Nephron progenitor cell (in vitro differentiated cells): ENCODE measurements around the gene DRC3.

Source experiments
- DNase-seq: peaks from one replicate; pipeline ENCODE4 v3.0.0; 2021
- H3K27ac Mint-ChIP-seq: 2 replicates; pipeline ENCODE4 v1.8.0; 2021; ENCODE audit warnings: mild to moderate bottlenecking, moderate library complexity, mixed read lengths
- H3K27me3 Mint-ChIP-seq: 2 replicates; pipeline ENCODE4 v1.8.0; 2021; ENCODE audit warnings: mild to moderate bottlenecking, low read depth, mixed read lengths; ENCODE audit not compliant: poor library complexity
- H3K36me3 Mint-ChIP-seq: 2 replicates; pipeline ENCODE4 v1.8.0; 2021; ENCODE audit warnings: low read depth, mixed read lengths
- H3K4me1 Mint-ChIP-seq: 2 replicates; pipeline ENCODE4 v1.8.0; 2021; ENCODE audit warnings: mixed read lengths
- H3K4me3 Mint-ChIP-seq: 2 replicates; pipeline ENCODE4 v1.8.0; 2021; ENCODE audit warnings: mild to moderate bottlenecking, moderate library complexity, mixed read lengths
- H3K9me3 Mint-ChIP-seq: 2 replicates; pipeline ENCODE4 v1.8.0; 2021; ENCODE audit warnings: mild to moderate bottlenecking, moderate library complexity, mixed read lengths
- TF ChIP-seq, protein P1 (sequence below): fragments of 200-600 bp; sonication (generic); IDR thresholded peaks from 2 replicates; pipeline ENCODE4 v1.5.0; 2021; ENCODE audit warnings: antibody characterized with exemption

The DRC3 gene

DNA sequence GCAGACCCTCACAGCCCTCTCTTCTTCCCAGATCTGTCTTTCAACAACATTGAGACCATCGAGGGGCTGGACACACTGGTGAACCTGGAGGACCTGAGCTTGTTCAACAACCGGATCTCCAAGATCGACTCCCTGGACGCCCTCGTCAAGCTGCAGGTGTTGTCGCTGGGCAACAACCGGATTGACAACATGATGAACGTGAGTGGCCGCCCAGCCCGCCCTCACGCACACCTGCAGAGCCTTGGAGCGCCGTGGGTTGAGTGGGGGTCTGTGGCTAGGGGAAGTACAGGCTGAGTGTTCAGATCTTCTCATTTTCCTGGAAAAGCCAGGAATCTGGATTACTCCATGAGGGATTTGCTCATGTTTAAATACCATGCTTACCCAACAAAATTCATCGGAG is 15.2 kb downstream of the DRC3 start:
- H3K27me3 Mint-ChIP-seq, result peaks cover 7% of the 10 kb centered on the region
- H3K4me1 Mint-ChIP-seq, result peaks cover 13% of the 10 kb centered on the region
- H3K9me3 Mint-ChIP-seq, result no peaks in the 10 kb centered on the region
- no peak for DNase-seq
- TF ChIP-seq, protein P1, sequence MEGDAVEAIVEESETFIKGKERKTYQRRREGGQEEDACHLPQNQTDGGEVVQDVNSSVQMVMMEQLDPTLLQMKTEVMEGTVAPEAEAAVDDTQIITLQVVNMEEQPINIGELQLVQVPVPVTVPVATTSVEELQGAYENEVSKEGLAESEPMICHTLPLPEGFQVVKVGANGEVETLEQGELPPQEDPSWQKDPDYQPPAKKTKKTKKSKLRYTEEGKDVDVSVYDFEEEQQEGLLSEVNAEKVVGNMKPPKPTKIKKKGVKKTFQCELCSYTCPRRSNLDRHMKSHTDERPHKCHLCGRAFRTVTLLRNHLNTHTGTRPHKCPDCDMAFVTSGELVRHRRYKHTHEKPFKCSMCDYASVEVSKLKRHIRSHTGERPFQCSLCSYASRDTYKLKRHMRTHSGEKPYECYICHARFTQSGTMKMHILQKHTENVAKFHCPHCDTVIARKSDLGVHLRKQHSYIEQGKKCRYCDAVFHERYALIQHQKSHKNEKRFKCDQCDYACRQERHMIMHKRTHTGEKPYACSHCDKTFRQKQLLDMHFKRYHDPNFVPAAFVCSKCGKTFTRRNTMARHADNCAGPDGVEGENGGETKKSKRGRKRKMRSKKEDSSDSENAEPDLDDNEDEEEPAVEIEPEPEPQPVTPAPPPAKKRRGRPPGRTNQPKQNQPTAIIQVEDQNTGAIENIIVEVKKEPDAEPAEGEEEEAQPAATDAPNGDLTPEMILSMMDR, result no peak
- no peak overlapping the region for H3K27ac Mint-ChIP-seq
- H3K36me3 Mint-ChIP-seq, result no peaks in the 10 kb centered on the region
- H3K4me3 Mint-ChIP-seq, result no peak overlapping the region

DNA sequence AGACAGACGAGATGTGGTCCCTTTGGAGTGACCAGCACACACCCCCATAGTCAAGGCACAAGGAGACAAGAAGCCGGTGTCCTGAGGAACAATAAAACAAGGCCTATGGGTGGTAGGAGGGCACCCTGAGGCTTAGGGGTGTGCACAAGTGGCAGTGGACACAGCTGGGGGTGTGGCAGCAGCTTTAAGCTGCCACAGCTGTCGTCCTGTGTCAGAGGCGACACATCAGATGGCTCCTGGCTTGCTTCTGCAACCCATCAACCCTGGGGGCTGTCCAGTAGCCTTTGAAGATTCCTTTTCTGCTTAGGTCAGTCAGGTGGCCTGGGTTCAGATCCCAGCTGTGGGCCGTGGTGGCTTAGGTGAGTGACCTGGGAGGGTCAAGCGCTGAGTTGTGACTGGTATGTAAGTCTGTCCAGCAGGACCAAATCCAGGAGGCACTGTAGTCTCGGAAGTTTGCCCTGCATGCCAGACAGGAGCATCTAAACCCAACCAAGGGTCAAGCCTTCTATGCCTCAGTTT is 15.8 kb downstream of the DRC3 start:
- DNase-seq, result no peak
- no peaks in the 10 kb centered on the region for H3K9me3 Mint-ChIP-seq
- no peak overlapping the region for H3K4me3 Mint-ChIP-seq
- H3K27ac Mint-ChIP-seq, result no peak overlapping the region
- TF ChIP-seq, protein P1, result no peak
- no peaks in the 10 kb centered on the region for H3K36me3 Mint-ChIP-seq
- peaks cover 7% of the 10 kb centered on the region for H3K27me3 Mint-ChIP-seq
- peaks cover 13% of the 10 kb centered on the region for H3K4me1 Mint-ChIP-seq

DNA sequence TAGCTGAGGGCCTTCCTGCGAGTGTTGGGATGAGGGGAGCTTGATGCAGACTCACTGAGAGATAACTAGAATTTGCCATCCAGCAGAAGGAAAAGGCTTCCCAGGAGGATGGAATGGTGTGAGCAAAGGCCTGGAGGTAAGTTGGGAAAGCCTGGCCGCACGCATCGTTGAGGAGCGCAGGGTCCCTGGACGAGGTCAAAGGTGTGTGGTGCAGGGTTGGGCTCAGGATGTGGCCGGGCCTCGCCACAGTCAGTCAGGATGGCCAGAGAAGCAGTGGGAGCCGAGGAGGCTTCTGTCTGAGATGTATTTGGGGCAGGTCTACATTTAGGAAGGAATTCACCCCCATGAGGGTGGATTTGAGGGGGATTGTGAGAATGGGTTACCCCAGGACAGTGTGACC is 16.4 kb downstream of the DRC3 start:
- no peaks in the 10 kb centered on the region for H3K9me3 Mint-ChIP-seq
- peaks cover 13% of the 10 kb centered on the region for H3K4me1 Mint-ChIP-seq
- H3K27ac Mint-ChIP-seq, result peak overlapping the region; percentile 56
- peaks cover 9% of the 10 kb centered on the region for H3K27me3 Mint-ChIP-seq
- no peaks in the 10 kb centered on the region for H3K36me3 Mint-ChIP-seq
- DNase-seq, result no peak
- TF ChIP-seq, protein P1, result no peak
- no peak overlapping the region for H3K4me3 Mint-ChIP-seq

DNA sequence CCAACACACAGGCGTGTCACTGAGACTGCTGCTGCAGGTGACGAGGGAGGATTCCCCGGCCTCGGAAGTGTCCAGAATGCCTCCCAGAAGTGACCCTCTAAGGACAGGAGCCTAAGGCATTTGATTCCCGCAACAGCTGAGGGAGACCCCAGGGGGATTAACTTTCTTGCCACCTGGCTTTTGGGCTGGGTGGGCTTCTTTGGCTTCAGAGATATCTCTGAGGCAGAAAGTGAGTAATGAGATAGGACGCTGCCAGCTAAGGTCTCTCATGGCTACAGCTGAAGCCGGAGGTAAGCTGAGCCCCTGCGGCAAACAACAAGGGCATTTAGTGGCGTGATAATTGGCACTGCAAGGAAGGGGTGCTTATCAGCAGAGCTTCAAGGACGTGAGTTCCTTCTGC is 17.0 kb downstream of the DRC3 start:
- Mint-ChIP-seq H3K4me3 (no peak overlapping the region), H3K27ac (no peak overlapping the region), H3K36me3 (no peaks in the 10 kb centered on the region), H3K27me3 (peaks cover 10% of the 10 kb centered on the region), H3K9me3 (no peaks in the 10 kb centered on the region), H3K4me1 (peaks cover 16% of the 10 kb centered on the region)
- TF ChIP-seq, protein P1, result no peak
- DNase-seq, result no peak

DNA sequence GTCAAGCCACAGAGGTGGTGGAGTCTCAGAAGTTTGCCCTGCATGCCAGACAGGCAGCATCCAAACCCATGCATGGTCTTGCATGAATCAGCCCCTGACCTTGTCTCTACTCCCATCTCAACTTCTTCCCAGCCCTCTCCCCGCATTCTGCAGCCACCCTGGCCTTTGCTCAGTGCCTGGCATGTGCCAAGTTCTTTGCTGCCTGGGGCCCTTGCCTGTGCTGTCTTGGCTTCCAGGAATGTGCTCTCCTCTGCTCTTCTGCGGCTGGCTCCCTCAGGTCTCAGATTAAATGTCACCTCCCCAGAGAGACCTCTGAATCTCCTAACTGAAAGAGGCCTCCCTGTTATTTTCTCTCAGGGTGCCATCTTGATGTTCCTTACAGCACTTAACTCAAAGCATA is 17.6 kb downstream of the DRC3 start:
- Mint-ChIP-seq H3K4me3 (no peak overlapping the region), H3K27ac (no peak overlapping the region)
- TF ChIP-seq, protein P1, result no peak

DNA sequence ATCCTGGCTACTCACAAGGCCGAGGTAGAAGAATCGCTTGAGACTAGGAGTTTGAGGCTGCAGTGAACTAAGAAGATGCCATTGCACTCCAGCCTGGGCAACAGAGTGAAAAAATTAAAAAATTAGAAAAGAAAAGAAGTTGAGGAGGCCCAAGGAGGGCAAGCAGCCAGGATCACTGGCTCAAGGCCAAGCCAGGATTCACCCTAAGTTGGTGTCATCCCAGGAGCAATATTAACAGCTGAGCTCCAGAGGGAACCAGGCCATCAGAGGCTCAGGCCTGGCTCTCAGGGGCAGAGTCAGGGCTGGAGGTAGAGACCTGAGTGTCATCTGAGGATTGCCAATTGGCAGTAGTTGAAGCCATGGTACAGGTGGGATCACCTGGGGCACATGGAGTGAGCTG is 20.7 kb downstream of the DRC3 start:
- DNase-seq, result no peak
- Mint-ChIP-seq H3K27ac (no peak overlapping the region), H3K9me3 (no peaks in the 10 kb centered on the region), H3K27me3 (peaks cover 9% of the 10 kb centered on the region), H3K36me3 (no peaks in the 10 kb centered on the region), H3K4me3 (no peak overlapping the region), H3K4me1 (peaks cover 27% of the 10 kb centered on the region)
- TF ChIP-seq, protein P1, result no peak

More for the DNA sequence above, 17.6 kb downstream of the DRC3 start:
- DNase-seq, result no peak
- Mint-ChIP-seq H3K36me3 (no peaks in the 10 kb centered on the region), H3K9me3 (no peaks in the 10 kb centered on the region), H3K27me3 (peaks cover 10% of the 10 kb centered on the region), H3K4me1 (peaks cover 23% of the 10 kb centered on the region)
